HepG2 (cell line): Measurements from ENCODE around the gene DHX8. TPM values are rescaled to one million over a fixed set of nuclear protein-coding genes. Genes with fewer than 3 reads are reported as not detected.

Experiments used
- CREM ChIP-seq, 2 experiments: sonication (generic) in 1 of 2; formaldehyde crosslinking in 1 of 2; IDR thresholded peaks; 2 replicates each; pipeline versions ENCODE4 v1.4.0 to v1.6.1; 2016 to 2020; ENCODE audit warnings: antibody characterized with exemption in 1 of 2, mild to moderate bottlenecking in 1 of 2, missing genetic modification reagents in 1 of 2
- DR1 ChIP-seq: sonication (generic); formaldehyde crosslinking; IDR thresholded peaks from 2 replicates; pipeline ENCODE4 v1.8.0; 2021; ENCODE audit warnings: mild to moderate bottlenecking, missing genetic modification reagents, inconsistent platforms
- ETV5 ChIP-seq: IDR thresholded peaks from 2 replicates; pipeline ENCODE4 v1.6.1; 2018; ENCODE audit warnings: missing biosample characterization, missing genetic modification reagents, inconsistent platforms, borderline replicate concordance
- HMG20B ChIP-seq: conservative IDR thresholded peaks from 2 replicates; pipeline ENCODE4 v1.6.1; 2016; ENCODE audit warnings: missing genetic modification reagents, missing compliant biosample characterization
- JUNB ChIP-seq: sonication (generic); formaldehyde crosslinking; IDR thresholded peaks from 2 replicates; pipeline ENCODE4 v1.8.0; 2022; ENCODE audit warnings: missing genetic modification reagents, mild to moderate bottlenecking, borderline replicate concordance
- LCORL ChIP-seq, 2 experiments: fragments of 450-650 bp in 1 of 2; sonication (generic) in 1 of 2; formaldehyde crosslinking in 1 of 2; IDR thresholded peaks; 2 replicates each; pipeline versions ENCODE4 v1.5.0 to v1.6.1; 2017 to 2020; ENCODE audit warnings: antibody characterized with exemption in 1 of 2, missing genetic modification reagents in 1 of 2
- MAX ChIP-seq: IDR thresholded peaks from 2 replicates; pipeline ENCODE4 v1.6.1; 2012; ENCODE audit warnings: inconsistent platforms
- MLXIP ChIP-seq: sonication (generic); formaldehyde crosslinking; IDR thresholded peaks from 2 replicates; pipeline ENCODE4 v1.9.0; 2021; ENCODE audit warnings: missing genetic modification reagents, borderline replicate concordance
- MYPOP ChIP-seq: sonication (generic); formaldehyde crosslinking; IDR thresholded peaks from 2 replicates; pipeline ENCODE4 v1.8.1; 2023; ENCODE audit warnings: mild to moderate bottlenecking, moderate library complexity, missing genetic modification reagents
- NFYB ChIP-seq: sonication (generic); formaldehyde crosslinking; IDR thresholded peaks from 2 replicates; pipeline ENCODE4 v1.4.0; 2020; ENCODE audit warnings: missing genetic modification reagents
- PBX2 ChIP-seq: IDR thresholded peaks from 2 replicates; pipeline ENCODE4 v1.6.1; 2016; ENCODE audit warnings: control low read depth
- POGK ChIP-seq: sonication (generic); formaldehyde crosslinking; conservative IDR thresholded peaks from 2 replicates; pipeline ENCODE4 v1.8.0; 2022; ENCODE audit warnings: mild to moderate bottlenecking, moderate library complexity, missing genetic modification reagents
- RAD21 ChIP-seq: fragments of 450-650 bp; formaldehyde crosslinking; IDR thresholded peaks from 2 replicates; pipeline ENCODE4 v1.5.0; 2020; ENCODE audit warnings: mild to moderate bottlenecking
- RFX5 ChIP-seq: IDR thresholded peaks from 2 replicates; pipeline ENCODE4 v1.6.1; 2011; ENCODE audit warnings: low read depth, low read length, improper control_type of control experiment
- RNF2 ChIP-seq: fragments of 450-650 bp; conservative IDR thresholded peaks from 2 replicates; pipeline ENCODE4 v1.6.1; 2016; ENCODE audit warnings: low read depth
- RXRA ChIP-seq: sonication (generic); formaldehyde crosslinking; IDR thresholded peaks from 2 replicates; pipeline ENCODE4 v1.5.1; 2020; ENCODE audit warnings: missing genetic modification reagents
- U2AF1 ChIP-seq: fragments of 200-400 bp; formaldehyde crosslinking; optimal IDR thresholded peaks from 2 replicates; pipeline ENCODE3; 2017; ENCODE audit warnings: mild to moderate bottlenecking, low read depth, low read length
- YY1 ChIP-seq: IDR thresholded peaks from 2 replicates; pipeline ENCODE4 v1.6.1; 2011; ENCODE audit warnings: low read length, low read depth, moderate library complexity, mild to moderate bottlenecking; ENCODE audit not compliant: insufficient read depth, insufficient replicate concordance
- ZNF274 ChIP-seq: sonication (generic); formaldehyde crosslinking; IDR thresholded peaks from 2 replicates; pipeline ENCODE4 v1.5.1; 2020; ENCODE audit warnings: mild to moderate bottlenecking, missing genetic modification reagents
- ZNF343 ChIP-seq: sonication (generic); formaldehyde crosslinking; IDR thresholded peaks from 2 replicates; pipeline ENCODE4 v1.4.0; 2020; ENCODE audit warnings: mild to moderate bottlenecking, missing genetic modification reagents
- ZNF503 ChIP-seq: sonication (generic); formaldehyde crosslinking; IDR thresholded peaks from 2 replicates; pipeline ENCODE4 v1.4.0; 2020; ENCODE audit warnings: missing genetic modification reagents
- ZNF709 ChIP-seq: sonication (generic); formaldehyde crosslinking; IDR thresholded peaks from 2 replicates; pipeline ENCODE4 v1.5.0; 2020; ENCODE audit warnings: mild to moderate bottlenecking, missing genetic modification reagents
- polyA plus RNA-seq, 8 experiments: library from polyadenylated mRNA; depleted of rRNA in 3 of 8; stranded (reverse) in 7 of 8; unstranded in 1 of 8; fragments of >200 nt; fragmentation: Illumina TruSeq in 4 of 8; extraction: Trizol in 4 of 8; gene quantifications; 2 replicates each; pipeline versions ENCODE4 v1.2.1 to v1.2.3, GENCODE V29; 2011 to 2016; ENCODE audit warnings: low read depth in 4 of 8, missing spikeins in 1 of 8, mixed read lengths in 1 of 8; ENCODE audit not compliant: insufficient read depth in 1 of 8
- total RNA-seq, 5 experiments: library from RNA; depleted of rRNA; stranded (reverse); fragments of >200 nt; fragmentation: Illumina TruSeq; extraction: Trizol; gene quantifications; 2 replicates each; pipeline ENCODE4 v1.2.3, GENCODE V29; 2016; ENCODE audit warnings: low read depth in 1 of 5

Gene DHX8
- total and polyA plus RNA-seq, 2 of the 13 experiments (the other 11 are each of a cell fraction or from before 2014, with no cell fraction given): 24.8 to 48.9 TPM

- TF ChIP-seq MLXIP (CRISPR knock-in tag): no peak
- TF ChIP-seq ETV5: peak; percentile 74; the same call in 1 of the 2 replicates
- peak; percentile 68; the same call in 1 of the 2 replicates for TF ChIP-seq RXRA (CRISPR knock-in tag)
- TF ChIP-seq ZNF343 (CRISPR knock-in tag): 0 out of 2 replicates have a peak, but pooled peaks have one; percentile 60
- no peak for TF ChIP-seq JUNB (CRISPR knock-in tag)
- no peak for TF ChIP-seq RNF2
- peak; percentile 82 for TF ChIP-seq CREM (IDR thresholded peaks at IDR 0.05)
- no peak for TF ChIP-seq CREM (CRISPR knock-in tag; IDR thresholded peaks at IDR 0.05)
- TF ChIP-seq RFX5: peak; percentile 97
- TF ChIP-seq NFYB (CRISPR knock-in tag): peak; percentile 33; the same call in 1 of the 2 replicates
- TF ChIP-seq ZNF503 (CRISPR knock-in tag): peak; percentile 92
- TF ChIP-seq PBX2 (CRISPR knock-in tag): no peak
- TF ChIP-seq RAD21 (CRISPR knock-in tag): no peak
- peak; percentile 62 for TF ChIP-seq MAX
- peak; percentile 92 for TF ChIP-seq HMG20B (CRISPR knock-in tag)
- TF ChIP-seq U2AF1: no peak
- TF ChIP-seq LCORL (IDR thresholded peaks at IDR 0.05): no peak
- TF ChIP-seq LCORL (CRISPR knock-in tag; IDR thresholded peaks at IDR 0.05): peak; percentile 94
- no peak for TF ChIP-seq DR1 (CRISPR knock-in tag)
- TF ChIP-seq ZNF709: no peak
- TF ChIP-seq ZNF274 (CRISPR knock-in tag): no peak
- peak; percentile 86 for TF ChIP-seq MYPOP
- TF ChIP-seq YY1: peak; percentile 22
- TF ChIP-seq POGK (CRISPR knock-in tag): peak; percentile 90; the same call in 1 of the 2 replicates
Observed at GRCh38 chr17:43479948-43480347, 3.8 kb upstream of the DHX8 start (continued).
